Neural crest cell (in vitro differentiated cells): ENCODE results near the gene PHF19. TPM values are rescaled to one million over a fixed set of nuclear protein-coding genes. Genes with fewer than 3 reads are reported as not detected.

Experiments
- DNase-seq: peaks from one replicate; pipeline ENCODE4 v3.0.0; 2021; ENCODE audit warnings: low read depth, mixed read lengths, low spot score
- H3K27ac Mint-ChIP-seq: one replicate; pipeline ENCODE4 v1.8.0; 2021; ENCODE audit warnings: mild to moderate bottlenecking, mixed read lengths; ENCODE audit not compliant: unreplicated experiment
- H3K27me3 Mint-ChIP-seq: 2 replicates; pipeline ENCODE4 v1.8.0; 2021; ENCODE audit warnings: low read depth, mild to moderate bottlenecking, mixed read lengths
- H3K36me3 Mint-ChIP-seq: 2 replicates; pipeline ENCODE4 v1.8.0; 2021; ENCODE audit warnings: low read depth, mild to moderate bottlenecking, mixed read lengths
- H3K4me1 Mint-ChIP-seq: 2 replicates; pipeline ENCODE4 v1.8.0; 2021; ENCODE audit warnings: mixed read lengths
- H3K4me3 Mint-ChIP-seq: one replicate; pipeline ENCODE4 v1.8.0; 2021; ENCODE audit warnings: mild to moderate bottlenecking, mixed read lengths
- H3K9me3 Mint-ChIP-seq: 2 replicates; pipeline ENCODE4 v1.8.0; 2021; ENCODE audit warnings: mixed read lengths
- CTCF ChIP-seq: fragments of 200-600 bp; sonication (generic); conservative IDR thresholded peaks from 2 replicates; pipeline ENCODE4 v1.5.0; 2021; ENCODE audit warnings: antibody characterized with exemption, mild to moderate bottlenecking
- total RNA-seq: library from RNA; stranded (reverse); gene quantifications from 2 replicates; pipeline ENCODE4 v1.2.1, GENCODE V29; 2021

PHF19 gene
- total RNA-seq, 1 donor from 2014 or later, result 110 TPM

DNA sequence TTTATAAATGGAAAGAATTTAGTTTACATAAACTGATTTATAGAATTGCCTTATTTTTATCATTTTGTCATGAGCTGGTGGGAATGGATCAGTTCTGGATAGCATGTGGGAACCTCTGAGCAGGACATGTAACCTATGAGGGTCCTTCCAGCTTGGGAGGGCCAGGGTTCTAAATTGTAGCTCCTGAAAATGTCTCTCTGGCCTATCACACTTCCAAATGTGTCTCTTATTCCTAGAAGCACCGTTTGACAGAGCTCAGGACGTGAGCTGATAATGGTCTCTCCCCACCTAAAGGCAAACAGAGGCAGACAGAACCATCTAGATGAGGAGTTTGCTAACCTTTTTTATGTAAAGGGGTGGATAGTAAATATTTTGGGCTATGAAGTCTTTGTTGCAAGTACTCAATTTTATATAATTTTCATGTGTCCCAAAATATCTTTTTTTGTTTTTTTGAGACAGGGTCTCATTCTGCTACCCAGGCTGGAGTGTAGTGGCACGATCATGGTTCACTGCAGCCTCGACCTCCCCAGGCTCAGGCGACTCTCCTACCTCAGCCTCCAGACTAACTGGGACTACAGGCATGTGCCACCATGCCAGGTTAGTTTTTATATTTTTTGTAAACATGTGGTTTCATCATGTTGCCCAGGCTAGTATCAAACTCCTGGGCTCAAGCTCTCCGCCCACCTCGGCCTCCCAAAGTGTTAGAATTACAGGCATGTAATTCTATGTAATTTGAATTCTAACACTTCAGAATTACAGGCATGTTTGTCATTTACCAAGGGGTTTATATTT, 45.6 kb upstream of the PHF19 start:
- Mint-ChIP-seq H3K9me3 (no peaks in the 10 kb centered on the region), H3K36me3 (no peaks in the 10 kb centered on the region)

GRCh38 chr9:120921661-120922181, 44.7 kb upstream of the PHF19 start:
- DNase-seq, result no peak
- H3K4me3 Mint-ChIP-seq, result no peak overlapping the region
- H3K36me3 Mint-ChIP-seq, result peaks cover 1% of the 10 kb centered on the region
- H3K27ac Mint-ChIP-seq, result peak overlapping the region; percentile 76
- no peaks in the 10 kb centered on the region for H3K9me3 Mint-ChIP-seq
- H3K4me1 Mint-ChIP-seq, result peaks cover 46% of the 10 kb centered on the region
- no peaks in the 10 kb centered on the region for H3K27me3 Mint-ChIP-seq
- no peak for TF ChIP-seq CTCF

More for the DNA sequence above, 45.6 kb upstream of the PHF19 start:
- Mint-ChIP-seq H3K4me1 (peaks cover 42% of the 10 kb centered on the region), H3K27ac (no peak overlapping the region), H3K27me3 (no peaks in the 10 kb centered on the region), H3K4me3 (no peak overlapping the region)
- no peak for DNase-seq
- TF ChIP-seq CTCF, result no peak

GRCh38 chr9:120920806-120921178, 43.8 kb upstream of the PHF19 start:
- Mint-ChIP-seq H3K36me3 (peaks cover 2% of the 10 kb centered on the region), H3K4me1 (peaks cover 51% of the 10 kb centered on the region), H3K9me3 (no peaks in the 10 kb centered on the region), H3K27me3 (no peaks in the 10 kb centered on the region), H3K4me3 (no peak overlapping the region), H3K27ac (no peak overlapping the region)
- no peak for TF ChIP-seq CTCF
- DNase-seq, result no peak

DNA sequence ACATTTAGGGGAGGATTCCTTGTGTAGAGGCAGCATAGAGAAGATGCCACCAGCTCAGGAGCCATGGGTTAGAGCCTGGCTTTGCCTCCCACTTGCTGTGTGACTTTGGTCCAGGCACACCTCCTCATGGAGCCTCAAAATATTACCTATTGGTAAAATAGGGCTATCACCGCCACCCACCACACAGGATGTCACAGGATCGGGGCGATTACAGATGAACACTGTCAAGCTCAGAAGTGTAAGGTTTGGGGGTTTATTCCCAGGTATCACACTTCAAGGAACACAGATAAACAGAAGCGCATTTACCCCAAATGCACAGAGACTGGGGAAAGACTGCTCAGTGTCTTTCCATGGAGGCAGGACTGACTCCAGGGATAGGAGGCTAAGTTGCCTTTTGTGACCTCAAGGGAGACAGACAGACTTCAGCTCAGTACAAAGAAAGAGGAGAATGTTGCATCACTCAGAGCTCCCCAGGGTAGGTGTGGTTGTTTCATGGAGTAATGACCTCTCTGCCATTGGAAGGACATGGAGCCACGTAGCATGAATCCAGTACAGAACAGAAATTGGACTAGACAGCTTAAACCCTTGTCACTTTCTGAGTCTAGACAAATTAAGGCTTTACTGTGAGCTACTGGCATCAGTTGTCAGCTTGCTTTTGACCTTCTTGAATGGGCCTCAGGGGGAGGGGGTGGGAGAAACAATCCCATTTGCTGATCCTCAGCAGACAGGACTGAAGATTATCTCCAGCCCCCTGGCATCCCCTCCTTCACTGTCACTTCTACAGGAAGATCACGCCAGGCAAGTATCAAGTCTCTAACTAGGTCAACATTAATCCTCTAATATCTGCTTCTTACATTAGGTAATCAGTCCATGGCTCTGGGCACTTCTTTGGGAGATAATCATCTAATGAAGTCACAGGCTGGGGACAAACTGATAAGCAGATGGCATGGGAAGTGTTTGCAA, 43.1 kb upstream of the PHF19 start:
- no peak for DNase-seq
- TF ChIP-seq CTCF, result no peak
- Mint-ChIP-seq H3K9me3 (no peaks in the 10 kb centered on the region), H3K27me3 (no peaks in the 10 kb centered on the region), H3K27ac (peak overlapping the region; percentile 82), H3K36me3 (peaks cover 2% of the 10 kb centered on the region), H3K4me1 (peaks cover 51% of the 10 kb centered on the region), H3K4me3 (peak overlapping the region; percentile 58)

- peaks cover 51% of the 10 kb centered on the region for H3K4me1 Mint-ChIP-seq
- H3K4me3 Mint-ChIP-seq, result peak overlapping the region; percentile 70
- TF ChIP-seq CTCF, result no peak
- no peaks in the 10 kb centered on the region for H3K27me3 Mint-ChIP-seq
- peak; percentile 54 for DNase-seq
- peaks cover 2% of the 10 kb centered on the region for H3K36me3 Mint-ChIP-seq
- peak overlapping the region; percentile 94 for H3K27ac Mint-ChIP-seq
- no peaks in the 10 kb centered on the region for H3K9me3 Mint-ChIP-seq
Observed at GRCh38 chr9:120918931-120919842, 42.2 kb upstream of the PHF19 start.
